ENCODE data around the gene CAPN14.

CAPN14 gene

GRCh38 chr2:31217465-31218200, at the start of gene CAPN14:
TSS of gene CAPN14 (minus strand) at chr2:31217515. CDS start at chr2:31205447, 12,068 bp downstream.
- TF ChIP-seq EZH2 (IDR thresholded peaks at IDR 0.05): no peak
- no peak for TF ChIP-seq POLR2AphosphoS5 (IDR thresholded peaks at IDR 0.05; ENCODE audit: borderline replicate concordance, low read depth, low read length)
- no peak for TF ChIP-seq FOXP2 (optimal IDR thresholded peaks at IDR 0.05; ENCODE audit: control extremely low read depth, extremely low read length, insufficient read depth)
- Histone ChIP-seq H3K27ac (no peak within 1 kb of the TSS), H3K9ac (ENCODE audit: insufficient read length) (no peak within 1 kb of the TSS), H3K9me3 (ENCODE audit: low read depth, low read length) (no peaks in the 10 kb centered on the region), H3K4me3 (no peak within 1 kb of the TSS), H3K36me3 (ENCODE audit: insufficient read depth, low read length) (no peaks in the 10 kb centered on the region)
- DNase-seq (ENCODE audit: low read depth, low spot score): peak; percentile 16

GRCh38 chr2:31266804-31267203, 49.5 kb upstream of the CAPN14 start:
- TF ChIP-seq FOXP2 (optimal IDR thresholded peaks at IDR 0.05; ENCODE audit: control extremely low read depth, extremely low read length, insufficient read depth): no peak
- TF ChIP-seq EZH2 (IDR thresholded peaks at IDR 0.05): no peak
- TF ChIP-seq POLR2AphosphoS5 (IDR thresholded peaks at IDR 0.05; ENCODE audit: borderline replicate concordance, low read depth, low read length): no peak
- no peak overlapping the region for H3K4me3 ChIP-seq

GRCh38 chr2:31265234-31265633, 47.9 kb upstream of the CAPN14 start:
- DNase-seq (ENCODE audit: low read depth, low spot score): no peak

More at GRCh38 chr2:31266804-31267203, 49.5 kb upstream of the CAPN14 start:
- no peak overlapping the region for H3K9ac ChIP-seq (ENCODE audit: insufficient read length)
- H3K27ac ChIP-seq: no peak overlapping the region
- no peaks in the 10 kb centered on the region for H3K36me3 ChIP-seq (ENCODE audit: insufficient read depth, low read length)
- H3K9me3 ChIP-seq (ENCODE audit: low read depth, low read length): no peaks in the 10 kb centered on the region
- no peak for DNase-seq (ENCODE audit: low read depth, low spot score)

GRCh38 chr2:31263636-31264190, 46.4 kb upstream of the CAPN14 start:
- Histone ChIP-seq H3K9me3 (ENCODE audit: low read depth, low read length) (no peaks in the 10 kb centered on the region), H3K27ac (no peak overlapping the region), H3K4me3 (no peak overlapping the region), H3K9ac (ENCODE audit: insufficient read length) (no peak overlapping the region), H3K36me3 (ENCODE audit: insufficient read depth, low read length) (no peaks in the 10 kb centered on the region)
- TF ChIP-seq EZH2 (IDR thresholded peaks at IDR 0.05) (no peak), FOXP2 (optimal IDR thresholded peaks at IDR 0.05; ENCODE audit: control extremely low read depth, extremely low read length, insufficient read depth) (no peak), POLR2AphosphoS5 (IDR thresholded peaks at IDR 0.05; ENCODE audit: borderline replicate concordance, low read depth, low read length) (no peak)
- DNase-seq (ENCODE audit: low read depth, low spot score): no peak

More at GRCh38 chr2:31265234-31265633, 47.9 kb upstream of the CAPN14 start:
- H3K4me3 ChIP-seq: no peak overlapping the region
- H3K36me3 ChIP-seq (ENCODE audit: insufficient read depth, low read length): no peaks in the 10 kb centered on the region
- TF ChIP-seq FOXP2 (optimal IDR thresholded peaks at IDR 0.05; ENCODE audit: control extremely low read depth, extremely low read length, insufficient read depth) (no peak), EZH2 (IDR thresholded peaks at IDR 0.05) (no peak), POLR2AphosphoS5 (IDR thresholded peaks at IDR 0.05; ENCODE audit: borderline replicate concordance, low read depth, low read length) (no peak)
- H3K9me3 ChIP-seq (ENCODE audit: low read depth, low read length): no peaks in the 10 kb centered on the region
- no peak overlapping the region for H3K9ac ChIP-seq (ENCODE audit: insufficient read length)
- H3K27ac ChIP-seq: no peak overlapping the region

GRCh38 chr2:31260870-31261269, 43.6 kb upstream of the CAPN14 start:
- H3K36me3 ChIP-seq (ENCODE audit: insufficient read depth, low read length): no peaks in the 10 kb centered on the region
- H3K27ac ChIP-seq: no peak overlapping the region
- H3K9me3 ChIP-seq (ENCODE audit: low read depth, low read length): no peaks in the 10 kb centered on the region
- no peak overlapping the region for H3K4me3 ChIP-seq
- TF ChIP-seq FOXP2 (optimal IDR thresholded peaks at IDR 0.05; ENCODE audit: control extremely low read depth, extremely low read length, insufficient read depth): no peak
- no peak for TF ChIP-seq EZH2 (IDR thresholded peaks at IDR 0.05)
- no peak for TF ChIP-seq POLR2AphosphoS5 (IDR thresholded peaks at IDR 0.05; ENCODE audit: borderline replicate concordance, low read depth, low read length)
- DNase-seq (ENCODE audit: low read depth, low spot score): no peak
- H3K9ac ChIP-seq (ENCODE audit: insufficient read length): no peak overlapping the region

- H3K27ac ChIP-seq: no peak overlapping the region
- no peak for DNase-seq (ENCODE audit: low read depth, low spot score)
- H3K9ac ChIP-seq (ENCODE audit: insufficient read length): no peak overlapping the region
- TF ChIP-seq POLR2AphosphoS5 (IDR thresholded peaks at IDR 0.05; ENCODE audit: borderline replicate concordance, low read depth, low read length) (no peak), FOXP2 (optimal IDR thresholded peaks at IDR 0.05; ENCODE audit: control extremely low read depth, extremely low read length, insufficient read depth) (no peak), EZH2 (IDR thresholded peaks at IDR 0.05) (no peak)
- no peaks in the 10 kb centered on the region for H3K36me3 ChIP-seq (ENCODE audit: insufficient read depth, low read length)
- no peaks in the 10 kb centered on the region for H3K9me3 ChIP-seq (ENCODE audit: low read depth, low read length)
- H3K4me3 ChIP-seq: no peak overlapping the region
Measured at GRCh38 chr2:31259075-31259474, 41.8 kb upstream of the CAPN14 start.

- Histone ChIP-seq H3K4me3 (no peak overlapping the region), H3K9ac (ENCODE audit: insufficient read length) (no peak overlapping the region), H3K36me3 (ENCODE audit: insufficient read depth, low read length) (no peaks in the 10 kb centered on the region), H3K9me3 (ENCODE audit: low read depth, low read length) (no peaks in the 10 kb centered on the region), H3K27ac (no peak overlapping the region)
- TF ChIP-seq FOXP2 (optimal IDR thresholded peaks at IDR 0.05; ENCODE audit: control extremely low read depth, extremely low read length, insufficient read depth) (no peak), EZH2 (IDR thresholded peaks at IDR 0.05) (no peak), POLR2AphosphoS5 (IDR thresholded peaks at IDR 0.05; ENCODE audit: borderline replicate concordance, low read depth, low read length) (no peak)
- no peak for DNase-seq (ENCODE audit: low read depth, low spot score)
Measured at GRCh38 chr2:31258351-31258750, 41.0 kb upstream of the CAPN14 start.

GRCh38 chr2:31256611-31257382, 39.5 kb upstream of the CAPN14 start:
- DNase-seq (ENCODE audit: low read depth, low spot score): no peak
- Histone ChIP-seq H3K36me3 (ENCODE audit: insufficient read depth, low read length) (no peaks in the 10 kb centered on the region), H3K9ac (ENCODE audit: insufficient read length) (no peak overlapping the region), H3K4me3 (no peak overlapping the region), H3K27ac (no peak overlapping the region), H3K9me3 (ENCODE audit: low read depth, low read length) (no peaks in the 10 kb centered on the region)
- no peak for TF ChIP-seq POLR2AphosphoS5 (IDR thresholded peaks at IDR 0.05; ENCODE audit: borderline replicate concordance, low read depth, low read length)
- TF ChIP-seq FOXP2 (optimal IDR thresholded peaks at IDR 0.05; ENCODE audit: control extremely low read depth, extremely low read length, insufficient read depth): no peak
- no peak for TF ChIP-seq EZH2 (IDR thresholded peaks at IDR 0.05)

All from SK-N-MC (cell line).